Measurements from ENCODE around the gene ARL3. TPM values are rescaled to one million over a fixed set of nuclear protein-coding genes. Genes with fewer than 3 reads are reported as not detected.

The ARL3 gene
- total RNA-seq, 6 experiments from 2014 or later: 13.2 to 18.4 (median 16.8) TPM

DNA sequence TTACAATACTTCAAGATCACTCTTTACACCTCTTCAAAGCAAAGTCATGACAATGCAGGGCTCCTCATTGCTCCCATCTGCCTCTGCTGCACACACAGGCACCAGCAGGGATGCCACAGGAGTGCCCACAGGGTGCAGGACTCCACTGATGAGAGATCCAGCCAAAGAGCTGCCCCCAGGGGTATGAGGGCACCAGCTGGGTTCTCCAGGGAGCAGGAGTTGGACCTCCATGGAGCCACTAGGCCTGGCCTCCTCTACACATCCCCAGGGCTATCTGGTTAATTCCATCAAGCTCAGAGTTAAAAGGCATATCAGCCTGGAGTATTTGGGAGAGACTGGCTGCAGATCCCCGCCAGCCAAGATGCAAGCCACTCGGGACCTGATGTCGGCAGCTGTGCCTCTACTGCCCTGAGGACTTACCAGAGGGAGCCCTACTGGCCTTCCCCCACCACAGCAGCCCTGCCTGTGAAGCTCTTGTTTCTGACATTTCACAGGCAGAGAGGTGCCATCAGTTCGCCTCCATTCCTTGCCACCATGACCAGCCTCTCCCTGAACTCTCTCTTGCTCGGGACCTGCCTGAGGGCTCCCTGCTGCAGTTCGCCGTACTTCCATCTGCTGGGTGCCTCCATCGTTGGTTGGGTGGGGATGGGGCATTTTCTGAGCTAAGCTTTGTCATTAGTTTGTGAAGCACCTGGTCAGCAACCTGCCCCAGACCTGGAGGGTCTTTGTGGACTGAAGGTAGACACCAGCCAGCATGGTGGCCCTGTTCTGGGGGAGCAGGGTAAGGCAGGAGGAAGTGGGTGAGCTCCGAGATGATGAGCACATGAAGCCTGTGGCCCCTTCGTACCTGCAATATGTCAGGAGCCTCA is 82.4 kb downstream of the ARL3 start:
- Mint-ChIP-seq H3K27ac (peak overlapping the region; percentile 96), H3K9me3 (no peaks in the 10 kb centered on the region), H3K4me1 (ENCODE audit: low read depth) (peaks cover 93% of the 10 kb centered on the region), H3K36me3 (ENCODE audit: low read depth) (no peaks in the 10 kb centered on the region), H3K27me3 (ENCODE audit: insufficient read depth) (peaks cover 2% of the 10 kb centered on the region), H3K4me3 (no peak overlapping the region; the same call in 1 of the 2 replicates)
- TF ChIP-seq, protein P1, sequence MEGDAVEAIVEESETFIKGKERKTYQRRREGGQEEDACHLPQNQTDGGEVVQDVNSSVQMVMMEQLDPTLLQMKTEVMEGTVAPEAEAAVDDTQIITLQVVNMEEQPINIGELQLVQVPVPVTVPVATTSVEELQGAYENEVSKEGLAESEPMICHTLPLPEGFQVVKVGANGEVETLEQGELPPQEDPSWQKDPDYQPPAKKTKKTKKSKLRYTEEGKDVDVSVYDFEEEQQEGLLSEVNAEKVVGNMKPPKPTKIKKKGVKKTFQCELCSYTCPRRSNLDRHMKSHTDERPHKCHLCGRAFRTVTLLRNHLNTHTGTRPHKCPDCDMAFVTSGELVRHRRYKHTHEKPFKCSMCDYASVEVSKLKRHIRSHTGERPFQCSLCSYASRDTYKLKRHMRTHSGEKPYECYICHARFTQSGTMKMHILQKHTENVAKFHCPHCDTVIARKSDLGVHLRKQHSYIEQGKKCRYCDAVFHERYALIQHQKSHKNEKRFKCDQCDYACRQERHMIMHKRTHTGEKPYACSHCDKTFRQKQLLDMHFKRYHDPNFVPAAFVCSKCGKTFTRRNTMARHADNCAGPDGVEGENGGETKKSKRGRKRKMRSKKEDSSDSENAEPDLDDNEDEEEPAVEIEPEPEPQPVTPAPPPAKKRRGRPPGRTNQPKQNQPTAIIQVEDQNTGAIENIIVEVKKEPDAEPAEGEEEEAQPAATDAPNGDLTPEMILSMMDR (IDR thresholded peaks at IDR 0.05): no peak
- no peak for DNase-seq

DNA sequence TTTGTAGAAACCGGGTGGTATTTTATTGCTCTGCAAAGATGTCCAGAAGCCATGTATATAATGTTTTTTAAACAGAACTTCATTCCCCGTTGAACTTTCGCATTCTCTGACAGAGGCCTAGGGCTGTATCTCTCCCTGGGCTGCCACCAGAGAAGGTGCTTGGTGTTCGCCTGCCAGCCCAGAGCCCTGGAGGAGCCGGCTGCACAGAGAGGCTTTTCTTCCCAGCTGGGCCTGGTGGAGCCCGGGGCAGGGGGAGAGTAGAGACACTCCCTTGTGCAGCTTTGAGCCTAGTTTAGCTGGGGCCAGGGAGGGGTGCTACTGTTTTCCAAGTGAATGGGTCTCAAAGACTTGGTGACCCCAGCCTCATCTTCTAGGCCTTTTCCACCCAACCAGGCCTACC is 83.5 kb downstream of the ARL3 start:
- Mint-ChIP-seq H3K4me3 (peak overlapping the region; percentile 45; the same call in 1 of the 2 replicates), H3K27me3 (ENCODE audit: insufficient read depth) (peaks cover 2% of the 10 kb centered on the region), H3K9me3 (no peaks in the 10 kb centered on the region), H3K27ac (peak overlapping the region; percentile 96), H3K4me1 (ENCODE audit: low read depth) (peaks cover 97% of the 10 kb centered on the region), H3K36me3 (ENCODE audit: low read depth) (no peaks in the 10 kb centered on the region)
- no peak for DNase-seq
- TF ChIP-seq, protein P1 (IDR thresholded peaks at IDR 0.05): no peak

DNA sequence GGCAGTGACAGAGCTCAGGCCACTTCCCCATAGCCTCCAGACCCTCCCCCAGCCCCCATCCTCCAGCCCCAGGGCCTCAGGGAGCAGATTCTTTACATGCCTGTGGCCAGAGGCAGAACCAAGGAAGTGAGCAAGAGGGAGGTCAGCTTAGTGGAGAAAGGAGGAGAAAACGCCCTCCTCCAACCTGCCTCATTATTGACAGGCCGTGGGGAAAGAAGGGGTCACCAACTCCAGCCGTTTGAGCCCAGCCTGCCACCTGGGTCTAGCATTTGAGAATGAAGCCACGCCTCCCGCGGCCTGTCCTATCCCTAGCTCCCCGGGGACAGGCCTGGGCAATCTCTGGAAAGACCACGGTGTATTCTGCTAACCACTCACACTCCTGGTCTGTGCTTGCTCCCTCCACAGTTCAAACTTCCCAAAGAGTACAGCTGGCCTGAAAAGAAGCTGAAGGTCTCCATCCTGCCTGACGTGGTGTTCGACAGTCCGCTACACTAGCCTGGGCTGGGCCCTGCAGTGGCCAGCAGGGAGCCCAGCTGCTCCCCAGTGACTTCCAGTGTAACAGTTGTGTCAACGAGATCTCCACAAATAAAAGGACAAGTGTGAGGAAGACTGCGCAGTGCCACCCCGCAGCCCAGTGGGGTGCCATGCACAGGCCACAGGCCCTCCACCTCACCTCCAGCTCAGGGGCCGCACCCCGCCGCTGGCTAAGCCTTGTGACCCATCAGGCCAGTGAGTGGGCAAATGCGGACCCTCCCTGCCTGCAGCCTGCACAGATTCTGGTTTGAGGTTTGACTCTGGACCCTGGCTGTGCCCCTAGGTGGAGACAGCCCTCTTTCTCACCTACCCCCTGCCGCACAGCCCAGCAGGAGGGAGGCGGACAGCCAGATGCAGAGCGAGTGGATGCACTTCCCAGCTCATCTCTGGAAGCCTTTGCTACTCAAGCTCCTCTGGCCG is 84.3 kb downstream of the ARL3 start:
- Mint-ChIP-seq H3K27me3 (ENCODE audit: insufficient read depth) (peaks cover 2% of the 10 kb centered on the region), H3K27ac (peak overlapping the region; percentile 96), H3K36me3 (ENCODE audit: low read depth) (peaks cover under 1% of the 10 kb centered on the region; the same call in 1 of the 2 replicates), H3K4me3 (peak overlapping the region; percentile 45), H3K9me3 (no peaks in the 10 kb centered on the region), H3K4me1 (ENCODE audit: low read depth) (peaks cover 97% of the 10 kb centered on the region)
- DNase-seq: peak; percentile 84
- TF ChIP-seq, protein P1 (IDR thresholded peaks at IDR 0.05): peak; percentile 25; the same call in 1 of the 2 replicates

DNA sequence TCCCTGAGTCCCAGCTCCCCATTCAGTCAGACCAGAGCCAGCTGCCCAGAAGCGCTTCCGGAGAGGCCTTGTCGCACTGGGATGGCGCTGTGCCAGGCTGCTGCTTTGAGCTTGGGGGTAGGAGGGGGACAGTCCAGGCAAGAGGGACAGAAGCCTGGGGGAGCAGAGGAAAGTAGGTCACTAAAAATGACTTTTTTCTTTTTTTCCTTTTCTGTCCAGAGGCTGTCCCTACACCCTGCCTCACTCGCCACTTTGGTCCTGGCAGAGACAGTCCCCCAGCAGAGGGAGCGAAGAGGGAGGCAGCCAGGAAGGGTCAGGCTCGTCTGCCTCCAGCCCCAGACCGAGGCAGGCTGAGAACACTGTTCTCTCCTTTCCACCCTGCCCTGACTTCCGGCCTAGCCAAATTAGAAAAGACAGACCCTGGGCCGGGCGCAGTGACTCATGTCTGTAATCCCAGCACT is 85.7 kb downstream of the ARL3 start:
- peaks cover 11% of the 10 kb centered on the region for H3K36me3 Mint-ChIP-seq (ENCODE audit: low read depth)
- peaks cover 87% of the 10 kb centered on the region for H3K4me1 Mint-ChIP-seq (ENCODE audit: low read depth)
- peak overlapping the region; percentile 96 for H3K27ac Mint-ChIP-seq
- TF ChIP-seq, protein P1 (IDR thresholded peaks at IDR 0.05): no peak; the same call in 1 of the 2 replicates
- H3K4me3 Mint-ChIP-seq: peak overlapping the region; percentile 39; the same call in 1 of the 2 replicates
- H3K27me3 Mint-ChIP-seq (ENCODE audit: insufficient read depth): peaks cover 2% of the 10 kb centered on the region
- no peak for DNase-seq
- H3K9me3 Mint-ChIP-seq: peaks cover 6% of the 10 kb centered on the region; the same call in 1 of the 2 replicates

DNA sequence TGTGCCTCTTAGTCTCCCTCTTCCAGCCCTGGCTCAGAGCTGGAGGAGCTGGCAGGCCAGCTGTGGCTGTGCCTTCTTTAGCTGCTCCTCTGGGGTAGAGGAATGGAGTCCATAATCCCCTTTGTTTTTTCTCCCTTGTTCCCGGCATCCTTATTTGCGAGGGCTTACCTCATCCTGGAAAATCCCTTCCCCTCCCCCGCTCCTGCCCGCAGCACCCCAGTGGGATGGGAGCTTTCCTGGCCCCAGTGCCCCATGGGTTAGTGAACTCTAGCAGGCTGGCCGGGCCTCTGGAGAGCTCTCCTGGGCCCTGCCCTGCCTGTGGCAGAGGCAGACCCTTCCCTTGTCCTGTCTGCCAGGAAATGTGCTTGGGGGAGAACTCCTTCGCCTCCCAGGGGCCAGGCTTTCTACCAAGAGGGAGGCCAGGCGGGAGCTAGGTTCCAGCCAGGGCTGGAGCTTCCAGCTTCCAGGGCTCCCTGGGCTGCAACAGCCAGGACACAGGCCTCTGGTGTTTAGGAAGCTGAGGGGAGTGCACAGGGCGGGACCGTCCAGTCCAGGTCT is 86.4 kb downstream of the ARL3 start:
- Mint-ChIP-seq H3K36me3 (ENCODE audit: low read depth) (peaks cover 17% of the 10 kb centered on the region), H3K4me3 (peak overlapping the region; percentile 25), H3K4me1 (ENCODE audit: low read depth) (peaks cover 80% of the 10 kb centered on the region), H3K27ac (peak overlapping the region; percentile 96), H3K9me3 (peaks cover 6% of the 10 kb centered on the region; the same call in 1 of the 2 replicates), H3K27me3 (ENCODE audit: insufficient read depth) (peaks cover 2% of the 10 kb centered on the region)
- DNase-seq: peak; percentile 36
- TF ChIP-seq, protein P1 (IDR thresholded peaks at IDR 0.05): no peak
